ENCODE measurements around the gene SPDYE16.
A peak's percentile ranks its signal among the peaks of the same experiment; 100 is the strongest.
"Not testable (repeated sequence)": the region's sequence is repeated elsewhere in the genome, so short reads cannot be mapped to it uniquely, and the experiment has no call there.

SPDYE16 gene

DNA sequence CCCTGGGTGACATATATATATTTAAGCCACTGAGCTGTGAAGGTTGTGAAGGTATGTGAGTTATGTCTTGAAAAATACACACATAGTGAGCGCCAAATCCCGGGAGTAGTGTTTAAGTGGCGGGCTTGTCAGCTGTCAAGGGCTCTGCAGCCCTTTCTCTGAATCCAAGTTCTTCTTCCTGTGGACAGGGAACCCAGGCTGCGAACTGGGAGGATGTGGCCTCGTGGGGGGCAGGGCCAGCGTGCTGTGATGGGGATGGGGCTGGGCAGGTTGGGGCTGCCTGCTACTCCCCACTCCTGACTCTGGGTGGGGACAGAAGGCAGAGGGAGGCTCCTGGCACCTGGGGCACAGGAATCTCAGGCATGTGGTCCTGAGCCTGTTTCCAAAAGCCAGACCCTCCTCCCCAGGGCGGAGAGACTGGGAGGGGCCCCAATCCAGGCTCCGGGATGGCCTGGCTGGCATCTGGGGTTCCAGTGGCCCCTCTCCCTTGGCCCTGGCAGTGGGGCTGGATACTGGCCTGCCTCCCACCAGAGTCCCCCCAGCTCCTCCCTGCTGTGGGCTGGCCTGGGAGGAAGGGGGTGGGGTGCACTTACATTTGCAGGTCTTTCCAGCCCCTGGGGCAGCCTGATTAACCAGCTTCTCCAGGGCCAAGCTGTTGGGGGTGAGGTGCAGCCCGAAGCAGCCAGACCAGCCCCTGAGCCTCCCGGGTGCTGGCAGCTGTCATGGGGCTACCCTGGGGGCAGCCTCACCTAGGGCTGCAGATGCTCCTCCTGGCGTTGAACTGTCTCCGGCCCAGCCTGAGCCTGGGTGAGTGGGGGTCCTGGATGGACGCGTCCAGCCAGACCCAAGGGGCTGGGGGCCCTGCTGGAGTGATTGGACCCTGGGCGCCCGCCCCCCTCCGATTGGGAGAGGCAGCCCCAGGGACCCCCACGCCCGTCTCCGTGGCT, 32.9 kb downstream of the SPDYE16 start, which contains the start of gene UPK3B:
Gene UPK3B, plus strand, starts transcription at position 622 of the 947 bp plus-strand sequence. Its CDS starts 101 bp downstream, at position 723.
- H3K27ac ChIP-seq = no peak within 1 kb of the TSS
- peaks cover 15 to 19% of the 10 kb centered on the region in 2 experiments for H3K4me1 ChIP-seq (ENCODE audit: control insufficient read depth in 1 of 2, insufficient read depth in 1 of 2, low read depth in 1 of 2, low read length in 1 of 2)
- no peaks in the 10 kb centered on the region for H3K9me3 ChIP-seq
- TF ChIP-seq, protein P1, sequence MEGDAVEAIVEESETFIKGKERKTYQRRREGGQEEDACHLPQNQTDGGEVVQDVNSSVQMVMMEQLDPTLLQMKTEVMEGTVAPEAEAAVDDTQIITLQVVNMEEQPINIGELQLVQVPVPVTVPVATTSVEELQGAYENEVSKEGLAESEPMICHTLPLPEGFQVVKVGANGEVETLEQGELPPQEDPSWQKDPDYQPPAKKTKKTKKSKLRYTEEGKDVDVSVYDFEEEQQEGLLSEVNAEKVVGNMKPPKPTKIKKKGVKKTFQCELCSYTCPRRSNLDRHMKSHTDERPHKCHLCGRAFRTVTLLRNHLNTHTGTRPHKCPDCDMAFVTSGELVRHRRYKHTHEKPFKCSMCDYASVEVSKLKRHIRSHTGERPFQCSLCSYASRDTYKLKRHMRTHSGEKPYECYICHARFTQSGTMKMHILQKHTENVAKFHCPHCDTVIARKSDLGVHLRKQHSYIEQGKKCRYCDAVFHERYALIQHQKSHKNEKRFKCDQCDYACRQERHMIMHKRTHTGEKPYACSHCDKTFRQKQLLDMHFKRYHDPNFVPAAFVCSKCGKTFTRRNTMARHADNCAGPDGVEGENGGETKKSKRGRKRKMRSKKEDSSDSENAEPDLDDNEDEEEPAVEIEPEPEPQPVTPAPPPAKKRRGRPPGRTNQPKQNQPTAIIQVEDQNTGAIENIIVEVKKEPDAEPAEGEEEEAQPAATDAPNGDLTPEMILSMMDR (IDR thresholded peaks at IDR 0.05) = no peak
- H3K36me3 ChIP-seq = peaks cover 17% of the 10 kb centered on the region
- H3K27me3 ChIP-seq = peaks cover 4% of the 10 kb centered on the region
- no peak within 1 kb of the TSS for H3K4me3 ChIP-seq (ENCODE audit: low read depth in 1 of 2, low read length in 1 of 2)

DNA sequence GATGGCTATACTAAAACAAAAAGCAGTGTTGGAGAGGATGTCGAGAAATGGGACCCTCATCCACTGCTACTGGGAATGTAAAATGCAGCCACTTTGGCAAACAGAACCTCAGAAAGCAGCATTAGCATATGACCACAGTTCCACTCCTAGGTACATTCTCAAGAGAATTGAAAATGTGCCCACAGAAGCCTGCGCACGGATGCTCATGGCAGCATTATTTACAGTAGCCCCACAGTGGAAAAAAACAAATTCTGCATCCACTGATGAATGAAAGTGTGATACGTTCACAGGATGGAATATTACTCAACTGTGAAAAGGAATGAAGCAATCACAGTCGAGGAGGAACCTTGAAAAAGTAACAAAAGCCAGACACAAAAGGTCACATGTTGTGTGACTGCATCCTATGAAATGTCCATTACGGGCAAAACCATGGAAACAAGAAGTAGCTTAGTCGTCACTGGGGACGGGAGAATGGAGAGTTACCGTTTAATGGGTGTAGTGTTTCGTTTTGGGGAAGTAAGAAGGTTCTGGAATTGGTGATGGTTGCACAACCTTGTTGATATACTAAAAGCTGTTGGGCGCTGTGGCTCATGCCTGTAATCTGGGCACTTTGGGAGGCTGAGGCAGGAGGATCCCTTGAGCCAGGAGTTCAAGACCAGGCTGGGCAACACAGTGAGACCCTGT, 35.2 kb downstream of the SPDYE16 start:
- peaks cover 15 to 19% of the 10 kb centered on the region in 2 experiments for H3K4me1 ChIP-seq (ENCODE audit: control insufficient read depth in 1 of 2, insufficient read depth in 1 of 2, low read depth in 1 of 2, low read length in 1 of 2)
- no peaks in the 10 kb centered on the region for H3K9me3 ChIP-seq
- peaks cover 35% of the 10 kb centered on the region for H3K36me3 ChIP-seq
- TF ChIP-seq, protein P1 (IDR thresholded peaks at IDR 0.05) = peak; percentile 13
- no peak overlapping the region for H3K4me3 ChIP-seq (ENCODE audit: low read depth in 1 of 2, low read length in 1 of 2)
- H3K27ac ChIP-seq = peak overlapping the region; percentile 90
- H3K27me3 ChIP-seq = peaks cover 4% of the 10 kb centered on the region

DNA sequence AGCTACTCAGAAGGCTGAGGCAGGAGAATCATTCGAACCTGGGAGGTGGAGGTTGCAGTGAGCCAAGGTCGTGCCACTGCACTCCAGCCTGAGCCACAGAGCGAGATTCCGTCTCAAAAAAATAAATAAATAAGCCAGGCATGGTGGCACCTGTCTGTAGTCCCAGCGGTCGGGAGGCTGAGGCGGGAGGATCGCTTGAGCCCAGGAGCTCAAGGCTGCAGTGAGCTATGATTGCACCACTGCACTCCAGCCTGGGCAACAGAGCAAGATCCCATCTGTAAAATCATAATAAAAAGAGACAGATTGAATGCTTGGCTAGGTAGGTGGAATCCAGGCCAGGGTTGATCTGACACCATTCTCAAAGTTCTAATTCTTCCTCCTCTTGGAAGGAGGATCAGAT, 36.5 kb downstream of the SPDYE16 start:
- H3K4me3 ChIP-seq (ENCODE audit: low read depth in 1 of 2, low read length in 1 of 2); H3K9me3 ChIP-seq; H3K27me3 ChIP-seq: not testable (repeated sequence)
- H3K4me1 ChIP-seq (ENCODE audit: control insufficient read depth in 1 of 2, insufficient read depth in 1 of 2, low read depth in 1 of 2, low read length in 1 of 2) = peaks cover 15 to 19% of the 10 kb centered on the region in 2 experiments
- peaks cover 47% of the 10 kb centered on the region for H3K36me3 ChIP-seq
- H3K27ac ChIP-seq = peak overlapping the region; percentile 90

DNA sequence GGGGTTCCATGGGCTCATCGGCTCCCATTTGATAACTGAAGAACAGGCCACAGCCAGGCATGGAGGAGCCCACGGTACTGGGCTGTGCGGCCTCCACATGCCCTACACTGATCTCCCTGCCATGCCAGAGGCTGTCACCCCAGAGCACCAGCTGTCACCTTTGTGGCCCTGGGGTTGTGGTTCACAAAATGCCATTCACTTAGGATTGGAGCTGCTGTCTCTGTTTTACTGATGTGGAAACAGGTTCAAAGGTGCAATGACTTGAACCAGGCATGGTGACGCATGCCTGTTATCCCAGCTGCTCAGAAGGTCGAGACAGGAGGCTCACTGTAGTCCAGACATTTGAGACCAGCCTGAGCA, 37.0 kb downstream of the SPDYE16 start:
- Histone ChIP-seq H3K4me3 (ENCODE audit: low read depth in 1 of 2, low read length in 1 of 2) (no peak overlapping the region), H3K27ac (peak overlapping the region; percentile 90), H3K36me3 (peaks cover 53% of the 10 kb centered on the region), H3K4me1 (ENCODE audit: control insufficient read depth in 1 of 2, insufficient read depth in 1 of 2, low read depth in 1 of 2, low read length in 1 of 2) (peaks cover 15 to 19% of the 10 kb centered on the region in 2 experiments), H3K27me3 (peaks cover 4% of the 10 kb centered on the region), H3K9me3 (no peaks in the 10 kb centered on the region)
- TF ChIP-seq, protein P1 (IDR thresholded peaks at IDR 0.05) = no peak

DNA sequence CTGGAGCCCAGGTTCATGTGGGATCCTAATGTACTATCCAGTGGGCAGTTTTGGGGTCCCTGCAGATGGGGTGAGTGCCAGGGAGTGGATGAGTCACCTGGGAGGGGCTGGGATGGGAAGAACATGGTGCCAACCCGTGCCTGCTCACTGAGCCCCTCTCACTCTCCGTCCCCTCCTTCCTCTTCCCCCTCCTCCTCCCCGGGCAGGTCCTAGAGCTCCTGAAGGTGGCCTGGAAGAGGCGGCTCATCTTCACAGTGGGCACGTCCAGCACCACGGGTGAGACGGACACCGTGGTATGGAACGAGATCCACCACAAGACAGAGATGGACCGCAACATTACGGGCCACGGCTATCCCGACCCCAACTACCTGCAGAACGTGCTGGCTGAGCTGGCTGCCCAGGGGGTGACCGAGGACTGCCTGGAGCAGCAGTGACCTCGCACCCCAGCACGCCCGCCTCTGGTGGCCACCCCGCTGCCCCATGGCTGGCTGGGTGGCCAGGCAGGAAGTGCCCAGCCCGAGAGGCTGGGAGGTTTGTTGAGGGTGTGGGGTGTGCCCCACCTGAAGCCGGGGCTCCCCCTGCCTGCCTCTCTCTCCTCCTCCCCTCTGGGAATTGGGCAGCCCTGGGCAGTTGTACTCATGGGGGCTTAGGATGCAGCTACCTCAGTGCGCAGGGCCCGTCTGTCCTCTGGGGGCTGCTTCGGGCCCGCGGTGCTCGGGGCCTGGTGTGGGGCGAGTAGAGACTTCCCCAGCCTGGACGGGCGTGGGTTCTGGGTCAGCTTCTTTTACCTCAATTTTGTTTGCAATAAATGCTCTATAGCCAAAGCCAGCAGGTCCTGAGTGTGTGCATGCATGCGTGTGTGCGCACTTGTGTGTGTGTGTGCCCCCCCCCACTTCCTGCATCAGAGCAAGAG, 37.7 kb downstream of the SPDYE16 start:
- TF ChIP-seq, protein P1 (IDR thresholded peaks at IDR 0.05) = no peak
- H3K4me3 ChIP-seq (ENCODE audit: low read depth in 1 of 2, low read length in 1 of 2) = no peak overlapping the region
- peaks cover 4% of the 10 kb centered on the region for H3K27me3 ChIP-seq
- H3K4me1 ChIP-seq (ENCODE audit: control insufficient read depth in 1 of 2, insufficient read depth in 1 of 2, low read depth in 1 of 2, low read length in 1 of 2) = peaks cover 15 to 19% of the 10 kb centered on the region in 2 experiments
- H3K27ac ChIP-seq = peak overlapping the region; percentile 90
- H3K9me3 ChIP-seq = no peaks in the 10 kb centered on the region
- peaks cover 57% of the 10 kb centered on the region for H3K36me3 ChIP-seq

DNA sequence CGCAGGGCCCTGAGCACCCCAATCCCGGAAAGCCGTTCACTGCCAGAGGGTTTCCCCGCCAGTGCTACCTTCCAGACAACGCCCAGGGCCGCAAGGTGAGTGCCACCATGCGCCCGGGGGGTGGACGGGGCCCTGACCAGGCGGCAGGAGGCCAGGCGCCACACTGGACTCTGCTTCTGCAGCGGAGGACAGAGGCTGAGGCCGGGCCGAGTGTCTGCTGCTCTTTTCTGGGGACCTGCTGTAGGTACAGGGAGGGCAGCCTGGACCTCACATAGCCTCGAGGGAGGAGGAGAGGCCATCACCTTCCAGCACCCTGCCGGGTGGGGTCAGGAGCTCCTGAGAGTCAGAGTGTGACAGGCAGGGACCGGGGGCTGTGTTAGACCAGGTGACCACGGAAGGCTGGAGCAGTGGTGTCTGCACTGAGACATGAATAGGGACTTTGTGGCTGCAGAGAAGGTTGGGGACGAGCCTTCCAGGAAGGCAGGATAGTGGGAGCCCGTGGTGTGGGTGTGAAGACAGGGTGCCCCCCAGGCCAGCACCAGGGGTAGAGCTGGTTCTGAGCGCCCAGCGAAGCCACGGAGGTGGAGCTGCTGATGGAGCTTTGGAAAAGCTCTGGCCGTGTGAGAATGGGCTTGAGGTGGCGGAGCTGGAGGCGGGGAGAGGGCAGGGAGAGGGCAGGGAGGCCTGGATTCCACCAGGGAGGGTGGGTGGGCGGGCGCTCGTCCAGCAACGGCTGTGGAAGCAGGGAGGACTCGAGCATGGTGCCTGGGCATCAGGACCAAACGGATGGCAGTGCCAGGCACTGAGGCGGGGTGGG, 38.5 kb downstream of the SPDYE16 start:
- H3K27ac ChIP-seq; H3K27me3 ChIP-seq; H3K9me3 ChIP-seq; H3K4me3 ChIP-seq (ENCODE audit: low read depth in 1 of 2, low read length in 1 of 2): not testable (repeated sequence)
- Histone ChIP-seq H3K4me1 (ENCODE audit: control insufficient read depth in 1 of 2, insufficient read depth in 1 of 2, low read depth in 1 of 2, low read length in 1 of 2) (peaks cover 15 to 19% of the 10 kb centered on the region in 2 experiments), H3K36me3 (peaks cover 57% of the 10 kb centered on the region)

DNA sequence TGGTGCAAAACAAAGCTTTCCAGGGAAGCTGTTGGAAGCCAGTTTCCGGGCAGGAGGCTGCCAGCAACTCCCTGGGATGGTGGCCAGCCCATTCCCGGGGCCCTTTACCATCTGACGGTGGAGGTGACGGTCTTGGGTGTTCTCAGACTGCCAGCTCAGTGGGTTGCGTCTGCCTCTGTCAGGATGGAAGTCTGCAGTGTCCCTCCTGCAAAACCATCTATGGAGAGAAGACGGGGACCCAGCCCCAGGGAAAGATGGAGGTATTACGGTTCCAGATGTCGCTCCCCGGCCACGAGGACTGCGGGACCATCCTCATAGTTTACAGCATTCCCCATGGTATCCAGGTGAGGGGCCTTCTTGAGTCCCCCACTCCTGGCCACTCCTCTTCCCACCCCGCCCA, 39.9 kb downstream of the SPDYE16 start:
- not testable (repeated sequence) for H3K4me3 ChIP-seq (ENCODE audit: low read depth in 1 of 2, low read length in 1 of 2); H3K27me3 ChIP-seq; H3K9me3 ChIP-seq; H3K27ac ChIP-seq
- Histone ChIP-seq H3K36me3 (peaks cover 57% of the 10 kb centered on the region), H3K4me1 (ENCODE audit: control insufficient read depth in 1 of 2, insufficient read depth in 1 of 2, low read depth in 1 of 2, low read length in 1 of 2) (peaks cover 9 to 11% of the 10 kb centered on the region in 2 experiments)

DNA sequence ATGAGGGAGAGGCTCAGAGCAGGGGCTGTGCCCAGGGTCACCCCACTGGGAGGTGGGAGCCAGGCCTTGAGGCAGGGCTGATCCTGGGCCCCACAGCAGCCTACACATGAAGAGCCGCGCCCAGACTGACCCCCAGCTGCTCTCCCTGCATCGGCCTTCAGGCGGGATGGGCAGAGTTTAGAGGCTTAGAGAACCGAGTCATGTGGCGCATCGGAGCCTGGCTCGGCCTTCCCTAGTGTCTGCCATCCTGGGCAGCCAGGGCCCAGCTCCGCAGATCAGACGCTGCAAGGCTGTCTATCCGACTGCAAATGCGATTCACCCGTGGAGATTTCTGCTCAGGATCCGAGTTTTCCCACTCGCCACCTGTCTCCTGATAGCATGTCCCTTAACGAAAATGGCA, 40.3 kb downstream of the SPDYE16 start:
- peaks cover 57% of the 10 kb centered on the region for H3K36me3 ChIP-seq
- not testable (repeated sequence) for H3K4me1 ChIP-seq (ENCODE audit: control insufficient read depth in 1 of 2, insufficient read depth in 1 of 2, low read depth in 1 of 2, low read length in 1 of 2); H3K27me3 ChIP-seq; H3K4me3 ChIP-seq (ENCODE audit: low read depth in 1 of 2, low read length in 1 of 2); H3K27ac ChIP-seq; H3K9me3 ChIP-seq
